ENCODE measurements around the gene PRIM2. TPM values are rescaled to one million over a fixed set of nuclear protein-coding genes. Genes with fewer than 3 reads are reported as not detected.
"Not testable (repeated sequence)": the region's sequence is repeated elsewhere in the genome, so short reads cannot be mapped to it uniquely, and the experiment has no call there.

Gene PRIM2
- total and polyA plus RNA-seq, 9 of the 15 experiments (the other 6 are each of a cell fraction or from before 2014, with no cell fraction given): 19.8 to 57.5 (median 33.4) TPM

DNA sequence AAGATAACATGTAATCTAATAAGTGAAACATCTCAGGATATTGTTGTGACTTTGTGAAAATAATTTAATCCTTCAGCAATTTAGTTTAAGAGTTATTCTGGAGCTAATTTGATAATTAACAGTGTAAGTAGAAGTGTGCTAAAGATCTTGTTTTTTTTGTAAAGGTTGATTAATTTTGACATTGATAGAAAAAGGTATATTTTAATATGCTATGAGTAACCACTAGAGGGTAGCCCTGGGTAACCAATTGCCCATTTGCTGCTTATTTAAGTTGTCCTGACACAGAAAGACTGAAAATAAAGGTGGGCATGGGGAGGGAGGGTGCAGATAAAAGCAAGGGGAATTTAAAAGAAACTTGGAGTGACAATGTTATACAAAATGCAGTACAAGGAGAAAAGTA lies 262.1 kb downstream of the PRIM2 start:
- H3K27me3 ChIP-seq (ENCODE audit: control insufficient read depth in 2 of 2, insufficient read depth in 2 of 2, low read length in 2 of 2); CTCF ChIA-PET (ENCODE audit: low intra/inter-chr PET ratio); H3K4me2 ChIP-seq (ENCODE audit: insufficient read depth, low read length); intact Hi-C loops (cut with micrococcal nuclease); H3K9me1 ChIP-seq (ENCODE audit: control insufficient read depth, insufficient read depth, low read length); H3K36me3 ChIP-seq (ENCODE audit: control insufficient read depth, insufficient read depth, low read length); ATAC-seq; BruUV-seq (replicated peaks); in situ Hi-C loops (cut with MboI); DNase-seq (ENCODE audit: extremely low read depth in 1 of 4, low spot score in 3 of 4); POLR2A ChIA-PET; H3K9ac ChIP-seq (ENCODE audit: insufficient read depth in 1 of 2, low read depth in 2 of 2, low read length in 2 of 2); H3K4me1 ChIP-seq (replicated peaks in 1 of 2; ENCODE audit: control insufficient read depth in 2 of 2, insufficient read depth in 2 of 2, low read length in 2 of 2); H4K20me1 ChIP-seq (replicated peaks; ENCODE audit: control insufficient read depth, insufficient read depth, low read length); H2AFZ ChIP-seq (ENCODE audit: low read depth, low read length); H3K79me2 ChIP-seq (ENCODE audit: control insufficient read depth, insufficient read depth, low read length); H3K27ac ChIP-seq (ENCODE audit: extremely low read depth, low read depth, low read length); H3K9me3 ChIP-seq (replicated peaks; ENCODE audit: control insufficient read depth, insufficient read depth, low read depth, low read length); H3K4me3 ChIP-seq: not testable (repeated sequence)
- TF ChIP-seq CTCF (IDR thresholded peaks at IDR 0.05 in 2 of 3, conservative IDR thresholded peaks at IDR 0.05 in 1 of 3; ENCODE audit: insufficient read depth in 2 of 3, low read depth in 1 of 3, low read length in 3 of 3): peak in 1 of 3 experiments; percentile 32; a peak in 2 of 6 replicates
- peak; percentile 57 for FAIRE-seq

- ATAC-seq; BruUV-seq (replicated peaks); H3K9me3 ChIP-seq (replicated peaks; ENCODE audit: control insufficient read depth, insufficient read depth, low read depth, low read length); H3K9ac ChIP-seq (ENCODE audit: insufficient read depth in 1 of 2, low read depth in 2 of 2, low read length in 2 of 2); DNase-seq (ENCODE audit: extremely low read depth in 1 of 4, low spot score in 3 of 4); H3K36me3 ChIP-seq (ENCODE audit: control insufficient read depth, insufficient read depth, low read length); H3K9me1 ChIP-seq (ENCODE audit: control insufficient read depth, insufficient read depth, low read length); H3K27ac ChIP-seq (ENCODE audit: extremely low read depth, low read depth, low read length); H3K27me3 ChIP-seq (ENCODE audit: control insufficient read depth in 2 of 2, insufficient read depth in 2 of 2, low read length in 2 of 2); H2AFZ ChIP-seq (ENCODE audit: low read depth, low read length); POLR2A ChIA-PET; H3K4me1 ChIP-seq (replicated peaks in 1 of 2; ENCODE audit: control insufficient read depth in 2 of 2, insufficient read depth in 2 of 2, low read length in 2 of 2); H3K79me2 ChIP-seq (ENCODE audit: control insufficient read depth, insufficient read depth, low read length); H4K20me1 ChIP-seq (replicated peaks; ENCODE audit: control insufficient read depth, insufficient read depth, low read length); in situ Hi-C loops (cut with MboI); CTCF ChIA-PET (ENCODE audit: low intra/inter-chr PET ratio); H3K4me3 ChIP-seq; intact Hi-C loops (cut with micrococcal nuclease); FAIRE-seq; H3K4me2 ChIP-seq (ENCODE audit: insufficient read depth, low read length): not testable (repeated sequence)
- WGBS (ENCODE audit: insufficient coverage, low coverage, missing lambda C conversion rate): 85% methylated on average over 3 of the region's 3 CpGs
Observed at GRCh38 chr6:57581586-57581985, 264.2 kb downstream of the PRIM2 start.
